HCT116 (cell line): Measurements from ENCODE around the gene MRPL20. TPM values are rescaled to one million over a fixed set of nuclear protein-coding genes. Genes with fewer than 3 reads are reported as not detected.

Source experiments
- ATAC-seq: fragments of 200-7000 bp; cut with Tn5 transposase; 2 replicates; pipeline ENCODE4 v1.9.1; 2020; ENCODE audit warnings: mild to moderate bottlenecking, moderate library complexity
- BruUV-seq: library from RNA; stranded (reverse); fragments of 400-500 nt; replicated peaks from 2 replicates; lab custom pipeline; 2021; lab: Mats Ljungman, UMichigan
- CTCF ChIA-PET: fragments of 300-600 bp; sonication (Branson Sonifier 250); formaldehyde crosslinking; loops from one replicate; lab custom pipeline; 2021; ENCODE audit warnings: antibody characterized with exemption; lab: Charles Lee
- POLR2A ChIA-PET: fragments of 300-600, 350-600 bp; sonication (Branson Sonifier 250); formaldehyde crosslinking; loops from one replicate; lab custom pipeline; 2021; ENCODE audit warnings: antibody characterized with exemption; lab: Charles Lee
- RAD21 ChIA-PET, 2 experiments: fragments of 300-600 bp; sonication (Branson Sonifier 250); formaldehyde crosslinking; loops; one replicate each; lab custom pipeline; 2023; ENCODE audit warnings: low total read pairs in 2 of 2; ENCODE audit not compliant: uncharacterized antibody in 2 of 2, unreplicated experiment in 2 of 2, low non-redundant PET in 1 of 2; lab: Charles Lee
- DNase-seq: peaks from one replicate; pipeline ENCODE4 v3.0.0-alpha.2; 2010; ENCODE audit warnings: low read depth, low spot score
- H2AFZ ChIP-seq: fragments of 200-600 bp; shearing (Covaris generic), sonication (generic); 2 replicates; pipeline ENCODE4 v1.6.1; 2017; ENCODE audit warnings: low read depth, mixed run types, mixed read lengths, antibody characterized with exemption, low read length; ENCODE audit not compliant: poor library complexity, severe bottlenecking
- H3K27ac ChIP-seq: 2 replicates; pipeline ENCODE4 v1.5.1; 2012; ENCODE audit warnings: low read depth, low read length
- H3K27me3 ChIP-seq: fragments of 200-600 bp; sonication (generic); 2 replicates; pipeline ENCODE4 v1.6.1; 2016; ENCODE audit warnings: mixed run types, low read length, mixed read lengths; ENCODE audit not compliant: insufficient read depth
- H3K36me3 ChIP-seq, 2 experiments: fragments of 200-500 bp in 1 of 2; fragments of 200-600 bp in 1 of 2; sonication (Bioruptor generic) in 1 of 2; sonication (generic) in 1 of 2; 2 replicates each; pipeline versions ENCODE4 v1.5.1 to v1.6.1; 2014 to 2016; ENCODE audit warnings: low read length in 2 of 2, inconsistent platforms in 1 of 2, mixed read lengths in 1 of 2, mixed run types in 1 of 2; ENCODE audit not compliant: insufficient read depth in 2 of 2, control insufficient read depth in 1 of 2
- H3K4me1 ChIP-seq, 2 experiments: fragments of 200-600 bp in 1 of 2; sonication (generic) in 1 of 2; 2 replicates each; pipeline versions ENCODE4 v1.5.1 to v1.6.1; 2012 to 2017; ENCODE audit warnings: low read length in 2 of 2, inconsistent platforms in 1 of 2, mild to moderate bottlenecking in 1 of 2, mixed read lengths in 1 of 2, mixed run types in 1 of 2, moderate library complexity in 1 of 2; ENCODE audit not compliant: insufficient read depth in 2 of 2, control insufficient read depth in 1 of 2
- H3K4me2 ChIP-seq: fragments of 200-600 bp; sonication (generic); 2 replicates; pipeline ENCODE4 v1.6.1; 2017; ENCODE audit warnings: mixed run types, low read length, mixed read lengths
- H3K4me3 ChIP-seq, 2 experiments: fragments of 200-600 bp in 1 of 2; sonication (generic) in 1 of 2; replicated peaks in 1 of 2; 2 replicates each; pipeline ENCODE4 v1.5.1; 2011 to 2016; ENCODE audit warnings: low read length in 2 of 2, control low read depth in 1 of 2, low read depth in 1 of 2, mild to moderate bottlenecking in 1 of 2, mixed read lengths in 1 of 2, mixed run types in 1 of 2
- H3K79me2 ChIP-seq: fragments of 200-600 bp; sonication (generic); 2 replicates; pipeline ENCODE4 v1.6.1; 2017; ENCODE audit warnings: mild to moderate bottlenecking, mixed run types, low read length, moderate library complexity, mixed read lengths; ENCODE audit not compliant: insufficient read depth
- H3K9ac ChIP-seq: fragments of 200-600 bp; sonication (generic); 2 replicates; pipeline ENCODE4 v1.6.1; 2016; ENCODE audit warnings: low read length, mixed read lengths
- H3K9me2 ChIP-seq: fragments of 200-600 bp; sonication (generic), shearing (Covaris generic); 2 replicates; pipeline ENCODE4 v1.6.1; 2017; ENCODE audit warnings: mixed run types, mild to moderate bottlenecking, moderate library complexity; ENCODE audit not compliant: insufficient read depth
- H3K9me3 ChIP-seq, 2 experiments: fragments of 200-500 bp in 1 of 2; fragments of 200-600 bp in 1 of 2; sonication (Bioruptor generic) in 1 of 2; sonication (generic) in 1 of 2; 2 replicates each; pipeline ENCODE4 v1.6.1; 2014 to 2017; ENCODE audit warnings: low read length in 2 of 2, mixed read lengths in 2 of 2, inconsistent platforms in 1 of 2, low read depth in 1 of 2, mild to moderate bottlenecking in 1 of 2, mixed run types in 1 of 2, moderate library complexity in 1 of 2; ENCODE audit not compliant: control insufficient read depth in 1 of 2, insufficient read depth in 1 of 2
- H4K20me1 ChIP-seq: fragments of 200-600 bp; sonication (generic), shearing (Covaris generic); 2 replicates; pipeline ENCODE4 v1.6.1; 2017; ENCODE audit warnings: mixed run types, mild to moderate bottlenecking, moderate library complexity; ENCODE audit not compliant: insufficient read depth
- FOSL1 ChIP-seq: IDR thresholded peaks from 2 replicates; pipeline ENCODE4 v1.6.1; 2012; ENCODE audit warnings: low read depth
- POLR2A ChIP-seq: IDR thresholded peaks from 2 replicates; pipeline ENCODE4 v1.7.0; 2011; ENCODE audit warnings: borderline replicate concordance; ENCODE audit not compliant: insufficient read depth, insufficient read length; ENCODE audit errors: extremely low read depth
- POLR2AphosphoS5 ChIP-seq: IDR thresholded peaks from 2 replicates; pipeline ENCODE4 v1.6.1; 2011; ENCODE audit warnings: mild to moderate bottlenecking, low read depth, low read length, moderate library complexity
- ZFX ChIP-seq: fragments of 450-650 bp; IDR thresholded peaks from 2 replicates; pipeline ENCODE4 v1.6.1; 2017
- ZNF274 ChIP-seq: fragments of 200-500 bp; sonication (Bioruptor generic); IDR thresholded peaks from 2 replicates; pipeline ENCODE4 v1.6.1; 2014; ENCODE audit warnings: mild to moderate bottlenecking, low read depth, low read length, inconsistent platforms
- intact Hi-C: fragments of 100-400 bp; cut with micrococcal nuclease; formaldehyde crosslinking; loops from 2 replicates; pipeline ENCODE4 v1.10.0; 2022
- total RNA-seq: library from RNA; stranded (reverse); gene quantifications from one replicate; pipeline ENCODE4 v1.2.1, GENCODE V29; 2021; ENCODE audit not compliant: unreplicated experiment

Gene MRPL20
- total RNA-seq, 1 experiment from 2014 or later, result 131 TPM

GRCh38 chr1:1400576-1401456 is 6.3 kb downstream of the MRPL20 start:
- ChIA-PET RAD21 (no interaction called here), POLR2A (interaction anchor here (0.5 to 1.0 kb wide), 2 partner anchors 19 to 32 kb away, joined by 3 read pairs; no protein-coding TSS in a partner anchor), CTCF (interaction anchor here (1.0 kb wide), 1 partner anchor 26 kb away, joined by 4 read pairs; the partner anchor contains the start of gene AURKAIP1)
- ATAC-seq, result no peak
- peaks cover 5% of the 10 kb centered on the region; the same call in 1 of the 2 replicates for H4K20me1 ChIP-seq
- BruUV-seq, result no TSS peak
- H3K79me2 ChIP-seq, result peaks cover 83% of the 10 kb centered on the region
- H3K9ac ChIP-seq, result peak overlapping the region; percentile 97
- H2AFZ ChIP-seq, result no peak overlapping the region
- peak overlapping the region; percentile 86 for H3K27ac ChIP-seq
- peaks cover 22 to 49% of the 10 kb centered on the region in 2 experiments for H3K36me3 ChIP-seq
- H3K4me3 ChIP-seq, result peak overlapping the region; percentile 96 to 99
- no peaks in the 10 kb centered on the region for H3K9me3 ChIP-seq
- H3K4me1 ChIP-seq, result peaks cover 14 to 54% of the 10 kb centered on the region in 2 experiments
- H3K27me3 ChIP-seq, result no peaks in the 10 kb centered on the region
- no peak for DNase-seq
- H3K4me2 ChIP-seq, result peak overlapping the region; percentile 98
- intact Hi-C loops, result no loop called here
- H3K9me2 ChIP-seq, result no peaks in the 10 kb centered on the region
- TF ChIP-seq ZNF274 (no peak), POLR2A (peak; percentile 3)

GRCh38 chr1:1399872-1400575 is 7.1 kb downstream of the MRPL20 start:
- Histone ChIP-seq H3K4me1 (peaks cover 8 to 46% of the 10 kb centered on the region in 2 experiments; a peak in 3 of 4 replicates), H3K27me3 (no peaks in the 10 kb centered on the region)
- TF ChIP-seq POLR2AphosphoS5, result peak; percentile 51; the same call in 1 of the 2 replicates
- no peak for TF ChIP-seq FOSL1
- peak; percentile 46; the same call in 1 of the 2 replicates for TF ChIP-seq ZFX
- TF ChIP-seq, all 23 proteins: peak for 2
- DNase-seq (no peak), ATAC-seq (peak; percentile 1; the same call in 1 of the 2 replicates)
- intact Hi-C loops, result loop anchor here (1.0 kb wide), 1 partner anchor 56 kb away; no protein-coding TSS in a partner anchor
- Histone ChIP-seq H3K36me3 (peaks cover 22 to 48% of the 10 kb centered on the region in 2 experiments; a peak in 3 of 4 replicates), H4K20me1 (peaks cover 9% of the 10 kb centered on the region; the same call in 1 of the 2 replicates), H3K4me3 (peak overlapping the region; percentile 96 to 99), H3K9ac (peak overlapping the region; percentile 97), H2AFZ (no peak overlapping the region), H3K79me2 (peaks cover 83% of the 10 kb centered on the region), H3K4me2 (peak overlapping the region; percentile 98), H3K9me2 (no peaks in the 10 kb centered on the region), H3K27ac (peak overlapping the region; percentile 86), H3K9me3 (no peaks in the 10 kb centered on the region)
- CTCF ChIA-PET, result interaction anchor here (1.0 to 1.5 kb wide), 2 partner anchors 25 to 105 kb away, joined by 4 read pairs; partner anchors contain the start of gene AURKAIP1
- RAD21 ChIA-PET, result no interaction called here
- BruUV-seq, result TSS peak; percentile 69
- POLR2A ChIA-PET, result interaction anchor here (1.0 kb wide), 1 partner anchor 33 kb away, joined by 3 read pairs; no protein-coding TSS in a partner anchor
